ENCODE results near the gene NCOA7. TPM values are rescaled to one million over a fixed set of nuclear protein-coding genes. Genes with fewer than 3 reads are reported as not detected.

The NCOA7 gene
- total and polyA plus RNA-seq, 11 donors, result 3.8 to 23.1 (median 8.2) TPM

- Histone ChIP-seq H3K4me3 (peak overlapping the region in 3 of 12 donors; percentile 17 to 28 (median 17)), H3K27ac (peak overlapping the region in 11 of 12 donors; percentile 2 to 62 (median 49)), H3K4me1 (peaks cover 0 to 89% (median 45%) of the 10 kb centered on the region in 12 donors), H3K27me3 (no peaks in the 10 kb centered on the region), H3K36me3 (peaks cover 0 to 18% (median 0%) of the 10 kb centered on the region in 9 donors), H3K9me3 (no peaks in the 10 kb centered on the region)
- ATAC-seq, result no peak
- intact Hi-C loops (cut with DNase I), result no loop called here
- TF ChIP-seq POLR2A (IDR thresholded peaks at IDR 0.05), result no peak
- no peak for TF ChIP-seq CTCF (IDR thresholded peaks at IDR 0.05)
- 50 to 64% (median 53%) methylated on average over 2 of the region's 2 CpGs for WGBS, 4 donors
- DNase-seq, result no peak
Measured at GRCh38 chr6:125818225-125818657, 27.5 kb downstream of the NCOA7 start.

GRCh38 chr6:125818772-125819260, 28.1 kb downstream of the NCOA7 start:
- TF ChIP-seq POLR2A (IDR thresholded peaks at IDR 0.05), result no peak
- no peak for TF ChIP-seq CTCF (IDR thresholded peaks at IDR 0.05)

GRCh38 chr6:125819535-125820326, 29.0 kb downstream of the NCOA7 start:
- WGBS, 4 donors, result 91 to 96% (median 94%) methylated on average over 4 of the region's 4 CpGs
- Histone ChIP-seq H3K9me3 (no peaks in the 10 kb centered on the region), H3K27ac (peak overlapping the region in 2 of 12 donors; percentile 57 to 62), H3K4me3 (no peak overlapping the region), H3K4me1 (peaks cover 0 to 74% (median 38%) of the 10 kb centered on the region in 12 donors), H3K36me3 (peaks cover 0 to 18% (median 0%) of the 10 kb centered on the region in 9 donors), H3K27me3 (no peaks in the 10 kb centered on the region)
- DNase-seq (no peak), ATAC-seq (no peak)
- intact Hi-C loops (cut with DNase I), result no loop called here
- TF ChIP-seq CTCF (IDR thresholded peaks at IDR 0.05), result no peak
- no peak for TF ChIP-seq POLR2A (IDR thresholded peaks at IDR 0.05)

More at GRCh38 chr6:125818772-125819260, 28.1 kb downstream of the NCOA7 start:
- Histone ChIP-seq H3K9me3 (no peaks in the 10 kb centered on the region), H3K27ac (peak overlapping the region in 11 of 12 donors; percentile 2 to 62 (median 45)), H3K27me3 (no peaks in the 10 kb centered on the region), H3K4me1 (peaks cover 0 to 83% (median 45%) of the 10 kb centered on the region in 12 donors), H3K36me3 (peaks cover 0 to 18% (median 0%) of the 10 kb centered on the region in 9 donors), H3K4me3 (peak overlapping the region in 2 of 12 donors; percentile 17 to 28)
- DNase-seq (no peak), ATAC-seq (peak in 3 of 4 donors; percentile 62 to 83 (median 78))
- 43 to 59% (median 53%) methylated on average over 4 of the region's 4 CpGs for WGBS, 4 donors
- intact Hi-C loops (cut with DNase I), result no loop called here

GRCh38 chr6:125821825-125822281, 31.1 kb downstream of the NCOA7 start:
- 20 to 38% (median 34%) methylated on average over 3 of the region's 3 CpGs for WGBS, 4 donors
- intact Hi-C loops (cut with DNase I), result no loop called here
- H3K4me1 ChIP-seq, result peaks cover 0 to 55% (median 27%) of the 10 kb centered on the region in 12 donors
- no peak for TF ChIP-seq CTCF (IDR thresholded peaks at IDR 0.05)
- TF ChIP-seq POLR2A (IDR thresholded peaks at IDR 0.05), result no peak
- peak; percentile 19 to 78 (median 75) for ATAC-seq
- H3K36me3 ChIP-seq, result peaks cover 0 to 14% (median 0%) of the 10 kb centered on the region in 9 donors
- H3K27me3 ChIP-seq, result no peaks in the 10 kb centered on the region
- H3K27ac ChIP-seq, result peak overlapping the region in 2 of 12 donors; percentile 1 to 3
- peak in 2 of 5 donors; percentile 18 to 30 for DNase-seq
- H3K9me3 ChIP-seq, result no peaks in the 10 kb centered on the region
- H3K4me3 ChIP-seq, result no peak overlapping the region

Data from heart left ventricle (tissue), 16 donors.